Glutamatergic neuron (in vitro differentiated cells): ENCODE results near the gene LCMT2. TPM values are rescaled to one million over a fixed set of nuclear protein-coding genes. Genes with fewer than 3 reads are reported as not detected.
A peak's percentile ranks its signal among the peaks of the same experiment; 100 is the strongest.

Experiments used
- DNase-seq: peaks from one replicate; pipeline ENCODE4 v3.0.0; 2022
- H3K27ac Mint-ChIP-seq: one replicate; pipeline ENCODE4 v1.8.0; 2020; ENCODE audit warnings: mild to moderate bottlenecking, mixed read lengths, inconsistent platforms; ENCODE audit not compliant: unreplicated experiment
- H3K27me3 Mint-ChIP-seq: one replicate; pipeline ENCODE4 v1.8.0; 2020; ENCODE audit warnings: mild to moderate bottlenecking, moderate library complexity, mixed read lengths, inconsistent platforms; ENCODE audit not compliant: unreplicated experiment
- H3K36me3 Mint-ChIP-seq: one replicate; pipeline ENCODE4 v1.8.0; 2020; ENCODE audit warnings: mild to moderate bottlenecking, mixed read lengths, inconsistent platforms; ENCODE audit not compliant: unreplicated experiment
- H3K4me1 Mint-ChIP-seq: one replicate; pipeline ENCODE4 v1.8.0; 2020; ENCODE audit warnings: mild to moderate bottlenecking, low read depth, mixed read lengths, inconsistent platforms; ENCODE audit not compliant: unreplicated experiment
- H3K4me3 Mint-ChIP-seq: one replicate; pipeline ENCODE4 v1.8.0; 2020; ENCODE audit warnings: mild to moderate bottlenecking, mixed read lengths, inconsistent platforms; ENCODE audit not compliant: unreplicated experiment
- H3K9me3 Mint-ChIP-seq: one replicate; pipeline ENCODE4 v1.8.0; 2020; ENCODE audit warnings: mild to moderate bottlenecking, moderate library complexity, mixed read lengths, inconsistent platforms; ENCODE audit not compliant: unreplicated experiment
- long read RNA-seq: library from polyadenylated mRNA; unstranded; transcript quantifications from one replicate; pipeline ENCODE4 v2.0.0, GENCODE V29; 2020; ENCODE audit not compliant: unreplicated experiment
- total RNA-seq: library from RNA; stranded (reverse); fragmentation: NEBNext Ultra II Directional; extraction: Animal tissue kit (Norgen Biotek cat#: 25700); gene quantifications from one replicate; pipeline ENCODE4 v1.2.1, GENCODE V29; 2021; ENCODE audit not compliant: unreplicated experiment
- TF ChIP-seq, protein P1 (sequence below): fragments of 200-600 bp; sonication (generic); IDR thresholded peaks from one replicate; pipeline ENCODE4 v1.5.0; 2021; ENCODE audit not compliant: partially characterized antibody, unreplicated experiment

The LCMT2 gene, protein sequence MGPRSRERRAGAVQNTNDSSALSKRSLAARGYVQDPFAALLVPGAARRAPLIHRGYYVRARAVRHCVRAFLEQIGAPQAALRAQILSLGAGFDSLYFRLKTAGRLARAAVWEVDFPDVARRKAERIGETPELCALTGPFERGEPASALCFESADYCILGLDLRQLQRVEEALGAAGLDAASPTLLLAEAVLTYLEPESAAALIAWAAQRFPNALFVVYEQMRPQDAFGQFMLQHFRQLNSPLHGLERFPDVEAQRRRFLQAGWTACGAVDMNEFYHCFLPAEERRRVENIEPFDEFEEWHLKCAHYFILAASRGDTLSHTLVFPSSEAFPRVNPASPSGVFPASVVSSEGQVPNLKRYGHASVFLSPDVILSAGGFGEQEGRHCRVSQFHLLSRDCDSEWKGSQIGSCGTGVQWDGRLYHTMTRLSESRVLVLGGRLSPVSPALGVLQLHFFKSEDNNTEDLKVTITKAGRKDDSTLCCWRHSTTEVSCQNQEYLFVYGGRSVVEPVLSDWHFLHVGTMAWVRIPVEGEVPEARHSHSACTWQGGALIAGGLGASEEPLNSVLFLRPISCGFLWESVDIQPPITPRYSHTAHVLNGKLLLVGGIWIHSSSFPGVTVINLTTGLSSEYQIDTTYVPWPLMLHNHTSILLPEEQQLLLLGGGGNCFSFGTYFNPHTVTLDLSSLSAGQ
- 8.0 TPM for total RNA-seq
- long read RNA-seq, full-length matches to known transcripts: 7 of 7 reads
- long read RNA-seq, partial matches to known transcripts: 0 of 7 reads
- long read RNA-seq, other reads (novel, unspliced or antisense): 0 of 7 reads

DNA sequence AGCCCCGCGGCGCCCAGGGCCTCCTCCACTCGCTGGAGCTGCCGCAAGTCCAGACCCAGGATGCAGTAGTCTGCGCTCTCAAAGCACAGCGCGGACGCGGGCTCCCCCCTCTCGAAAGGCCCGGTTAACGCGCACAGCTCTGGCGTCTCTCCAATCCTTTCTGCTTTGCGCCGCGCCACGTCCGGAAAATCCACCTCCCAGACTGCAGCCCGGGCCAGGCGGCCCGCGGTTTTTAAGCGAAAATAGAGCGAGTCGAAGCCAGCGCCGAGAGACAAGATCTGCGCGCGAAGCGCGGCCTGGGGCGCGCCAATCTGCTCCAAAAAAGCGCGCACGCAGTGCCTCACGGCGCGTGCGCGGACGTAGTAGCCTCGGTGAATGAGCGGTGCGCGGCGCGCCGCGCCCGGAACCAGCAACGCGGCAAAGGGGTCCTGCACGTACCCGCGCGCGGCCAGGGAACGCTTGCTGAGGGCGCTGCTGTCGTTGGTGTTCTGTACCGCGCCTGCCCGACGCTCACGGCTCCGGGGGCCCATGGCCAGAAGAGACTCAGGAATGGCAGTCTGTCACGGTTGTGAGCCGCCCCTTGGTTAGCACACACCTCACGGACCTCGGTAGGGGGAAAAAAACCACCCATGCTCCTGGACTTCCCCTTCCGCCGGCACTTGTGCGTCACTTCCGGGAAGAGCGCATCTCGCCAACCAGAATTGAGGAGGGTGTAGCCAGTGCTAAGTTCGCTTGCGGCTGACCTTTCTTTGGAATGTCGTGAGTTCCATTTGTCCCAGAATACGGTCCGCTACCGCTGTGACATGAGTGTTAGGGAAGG is at the start of gene LCMT2:
Gene LCMT2 (minus strand): TSS at position 614 of the 820 bp plus-strand sequence. CDS start 84 bp downstream, at position 530.
- TF ChIP-seq, protein P1, sequence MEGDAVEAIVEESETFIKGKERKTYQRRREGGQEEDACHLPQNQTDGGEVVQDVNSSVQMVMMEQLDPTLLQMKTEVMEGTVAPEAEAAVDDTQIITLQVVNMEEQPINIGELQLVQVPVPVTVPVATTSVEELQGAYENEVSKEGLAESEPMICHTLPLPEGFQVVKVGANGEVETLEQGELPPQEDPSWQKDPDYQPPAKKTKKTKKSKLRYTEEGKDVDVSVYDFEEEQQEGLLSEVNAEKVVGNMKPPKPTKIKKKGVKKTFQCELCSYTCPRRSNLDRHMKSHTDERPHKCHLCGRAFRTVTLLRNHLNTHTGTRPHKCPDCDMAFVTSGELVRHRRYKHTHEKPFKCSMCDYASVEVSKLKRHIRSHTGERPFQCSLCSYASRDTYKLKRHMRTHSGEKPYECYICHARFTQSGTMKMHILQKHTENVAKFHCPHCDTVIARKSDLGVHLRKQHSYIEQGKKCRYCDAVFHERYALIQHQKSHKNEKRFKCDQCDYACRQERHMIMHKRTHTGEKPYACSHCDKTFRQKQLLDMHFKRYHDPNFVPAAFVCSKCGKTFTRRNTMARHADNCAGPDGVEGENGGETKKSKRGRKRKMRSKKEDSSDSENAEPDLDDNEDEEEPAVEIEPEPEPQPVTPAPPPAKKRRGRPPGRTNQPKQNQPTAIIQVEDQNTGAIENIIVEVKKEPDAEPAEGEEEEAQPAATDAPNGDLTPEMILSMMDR: no peak
- Mint-ChIP-seq H3K36me3 (no peaks in the 10 kb centered on the region), H3K4me1 (peaks cover 14% of the 10 kb centered on the region)

DNA sequence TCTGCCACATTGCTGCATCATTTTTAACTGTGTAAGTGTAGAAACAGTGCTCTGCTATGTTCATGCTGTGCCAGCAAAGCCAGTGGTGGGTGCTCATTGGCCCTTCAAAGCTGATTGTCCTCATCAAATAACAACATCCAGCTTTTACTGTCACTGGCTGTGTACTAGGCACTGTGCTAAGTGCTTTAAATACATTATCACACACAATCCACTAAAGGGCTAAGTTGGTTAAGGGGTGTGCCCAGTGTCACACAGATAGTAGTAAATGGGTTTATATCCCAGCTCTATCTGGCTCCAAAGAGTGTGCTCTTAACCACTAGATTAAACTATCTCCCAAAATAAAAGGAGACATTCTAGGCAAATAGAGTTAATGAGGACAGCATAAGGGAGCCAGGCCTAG is 48.2 kb upstream of the LCMT2 start:
- Mint-ChIP-seq H3K27ac (no peak overlapping the region), H3K9me3 (no peaks in the 10 kb centered on the region), H3K4me3 (no peak overlapping the region), H3K27me3 (no peaks in the 10 kb centered on the region), H3K4me1 (no peaks in the 10 kb centered on the region), H3K36me3 (no peaks in the 10 kb centered on the region)
- TF ChIP-seq, protein P1: no peak
- DNase-seq: no peak

More for the DNA sequence above, at the start of gene LCMT2:
- DNase-seq: peak; percentile 85
- Mint-ChIP-seq H3K27ac (peak within 1 kb of the TSS; percentile 88), H3K27me3 (peaks cover 2% of the 10 kb centered on the region), H3K4me3 (peak within 1 kb of the TSS; percentile 94), H3K9me3 (peaks cover 2% of the 10 kb centered on the region)

DNA sequence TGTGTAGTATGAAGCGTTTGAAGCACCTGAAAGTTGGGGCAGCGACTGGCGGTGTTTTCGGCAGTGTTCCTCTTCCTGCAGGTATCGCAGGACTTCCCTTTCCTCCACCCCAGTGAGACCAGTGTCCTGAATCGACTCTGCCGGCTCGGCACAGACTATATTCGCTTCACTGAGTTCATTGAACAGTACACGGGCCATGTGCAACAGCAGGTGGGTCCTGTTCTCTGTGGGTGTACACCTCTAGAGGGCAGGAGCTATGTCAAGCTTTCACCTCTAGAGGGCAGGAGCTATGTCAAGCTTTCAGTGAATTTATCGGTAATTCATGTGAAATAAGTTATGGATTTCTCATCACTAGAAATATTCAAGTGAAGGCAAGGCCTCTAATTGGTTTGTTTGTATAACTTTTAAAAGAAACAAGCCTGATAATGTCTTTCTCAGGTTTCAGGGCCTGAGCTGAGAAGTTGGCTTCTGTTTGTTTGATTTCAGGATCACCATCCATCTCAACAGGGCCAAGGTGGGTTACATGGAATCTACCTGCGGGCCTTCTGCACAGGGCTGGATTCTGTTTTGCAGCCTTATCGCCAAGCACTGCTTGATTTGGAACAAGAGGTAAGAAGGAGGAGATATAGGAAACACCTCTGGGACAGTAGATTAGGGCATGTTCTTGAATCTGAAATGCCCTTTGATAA is 45.8 kb upstream of the LCMT2 start:
- TF ChIP-seq, protein P1: peak; percentile 84
- DNase-seq: peak; percentile 40
- Mint-ChIP-seq H3K27ac (no peak overlapping the region), H3K4me1 (peaks cover 2% of the 10 kb centered on the region), H3K4me3 (no peak overlapping the region), H3K36me3 (no peaks in the 10 kb centered on the region), H3K27me3 (no peaks in the 10 kb centered on the region), H3K9me3 (peaks cover 3% of the 10 kb centered on the region)

DNA sequence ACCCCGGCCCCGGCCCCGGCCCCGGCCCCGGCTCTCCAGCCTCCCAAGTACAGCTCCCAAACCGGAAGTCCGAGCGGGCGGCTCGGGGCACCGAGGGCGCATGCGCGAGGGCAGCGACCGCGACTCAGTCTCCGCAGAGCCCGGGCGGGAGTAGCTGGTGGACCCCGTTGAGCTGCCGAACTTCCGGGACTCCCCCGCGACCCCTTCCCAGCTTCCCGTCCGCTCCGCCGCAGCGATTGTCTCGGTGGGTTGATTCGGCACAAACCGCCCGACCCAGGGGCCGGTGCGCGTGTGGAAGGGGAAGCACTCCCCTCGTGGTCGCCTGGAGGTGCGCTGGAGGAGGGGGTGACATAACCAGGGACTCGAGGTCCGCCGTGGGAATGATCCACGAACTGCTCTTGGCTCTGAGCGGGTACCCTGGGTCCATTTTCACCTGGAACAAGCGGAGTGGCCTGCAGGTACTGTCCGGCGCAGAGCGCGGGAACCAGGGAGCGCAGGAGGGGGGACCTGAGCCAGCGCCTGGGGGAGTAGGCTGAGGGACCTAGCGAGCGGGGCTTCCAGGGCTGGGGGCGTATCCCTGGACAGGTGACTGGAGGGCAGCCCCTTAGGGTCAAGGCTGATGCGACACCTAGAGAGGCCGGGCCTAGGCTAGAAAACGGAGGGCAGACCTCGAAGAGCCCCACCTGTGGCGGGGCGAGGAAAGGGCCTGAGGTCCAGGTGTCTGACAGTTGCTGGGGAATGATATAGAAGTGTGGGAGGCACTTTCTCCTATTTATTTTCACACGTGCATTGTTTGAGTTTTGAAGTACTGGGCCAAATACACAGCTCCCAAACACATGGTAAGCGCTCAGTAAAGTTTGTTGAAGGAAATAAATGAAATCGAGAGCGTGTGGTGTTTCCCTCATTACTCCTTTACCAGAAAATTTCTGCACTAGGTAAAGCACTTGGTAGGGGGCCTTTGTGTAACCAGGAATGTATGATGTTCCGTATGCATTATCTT is 40.9 kb upstream of the LCMT2 start, which contains the start of the genes TUBGCP4 and ZSCAN29:
Gene TUBGCP4 (plus strand): TSS at position 127 of the 1,000 bp plus-strand sequence. CDS start 254 bp downstream, at position 381.
Gene ZSCAN29 (minus strand): TSS at position 69 of the 1,000 bp plus-strand sequence. CDS start 1,130 bp downstream, outside the sequence.
- TF ChIP-seq, protein P1: no peak
- peak within 1 kb of the TSS; percentile 93 for H3K27ac Mint-ChIP-seq
- H3K9me3 Mint-ChIP-seq: peaks cover 10% of the 10 kb centered on the region

More for the DNA sequence above, 40.9 kb upstream of the LCMT2 start, which contains the start of the genes TUBGCP4 and ZSCAN29:
- Mint-ChIP-seq H3K4me3 (peak within 1 kb of the TSS; percentile 91), H3K36me3 (peaks cover 18% of the 10 kb centered on the region), H3K4me1 (peaks cover 31% of the 10 kb centered on the region), H3K27me3 (peaks cover 6% of the 10 kb centered on the region)
- DNase-seq: peak; percentile 95
